GM12878 (cell line): ENCODE results near the gene CACNA1E. TPM values are rescaled to one million over a fixed set of nuclear protein-coding genes. Genes with fewer than 3 reads are reported as not detected.

Experiments used
- ATAC-seq: fragments of 200-7000 bp; cut with Tn5 transposase; 3 replicates; pipeline ENCODE4 v1.9.1; 2020; ENCODE audit warnings: mild to moderate bottlenecking, moderate library complexity
- BruUV-seq: library from RNA; stranded (reverse); fragments of 400-500 nt; replicated peaks from 2 replicates; lab custom pipeline; 2021; lab: Mats Ljungman, UMichigan
- CTCF ChIA-PET: fragments of 300-600 bp; sonication (Branson Sonifier 250); formaldehyde crosslinking; extraction: SDS; loops from one replicate; lab custom pipeline; 2021; ENCODE audit warnings: inconsistent platforms; lab: Yijun Ruan, JAX
- POLR2A ChIA-PET: fragments of 350-600 bp; formaldehyde crosslinking; extraction: SDS; loops from one replicate; lab custom pipeline; 2021; ENCODE audit warnings: inconsistent platforms; lab: Charles Lee
- RAD21 ChIA-PET: fragments of 300-600 bp; sonication (Branson Sonifier 250); formaldehyde crosslinking; loops from one replicate; lab custom pipeline; 2023; ENCODE audit warnings: antibody characterized with exemption; ENCODE audit not compliant: unreplicated experiment; lab: Charles Lee
- SMC1A ChIA-PET: fragments of 300-600 bp; sonication (Branson Sonifier 250); formaldehyde crosslinking; loops from one replicate; lab custom pipeline; 2023; ENCODE audit not compliant: unreplicated experiment, uncharacterized antibody; lab: Charles Lee
- DNase-seq: peaks from one replicate; pipeline ENCODE4 v3.0.0-alpha.2; 2011; ENCODE audit warnings: low read depth, low spot score
- FAIRE-seq: peaks from 3 replicates; lab custom pipeline; 2011; peaks lifted over from hg19 to GRCh38; lab: Jason Lieb, UNC
- H2AFZ ChIP-seq: 2 replicates; pipeline ENCODE4 v1.6.0; 2011; ENCODE audit warnings: low read depth, low read length, control low read depth; ENCODE audit not compliant: control insufficient read depth
- H3K27ac ChIP-seq: 2 replicates; pipeline ENCODE4 v1.5.1; 2011; ENCODE audit warnings: control low read depth; ENCODE audit not compliant: control insufficient read depth, insufficient read depth
- H3K27me3 ChIP-seq, 2 experiments: replicated peaks in 1 of 2; 2 replicates each; pipeline versions ENCODE4 v1.6.0 to v1.6.1; 2011; ENCODE audit warnings: low read length in 1 of 2; ENCODE audit not compliant: control insufficient read depth in 2 of 2, insufficient read depth in 2 of 2
- H3K36me3 ChIP-seq, 2 experiments: 2 replicates each; pipeline ENCODE4 v1.5.1; 2011; ENCODE audit warnings: low read length in 1 of 2; ENCODE audit not compliant: control insufficient read depth in 2 of 2, insufficient read depth in 2 of 2
- H3K4me1 ChIP-seq: 2 replicates; pipeline ENCODE4 v1.6.1; 2011; ENCODE audit warnings: mild to moderate bottlenecking, low read length, moderate library complexity, mixed read lengths; ENCODE audit not compliant: control insufficient read depth, insufficient read depth
- H3K4me2 ChIP-seq: 2 replicates; pipeline ENCODE4 v1.6.0; 2011; ENCODE audit warnings: control low read depth; ENCODE audit not compliant: control insufficient read depth, insufficient read depth
- H3K4me3 ChIP-seq: fragments of 200-600 bp; sonication (generic); 2 replicates; pipeline ENCODE4 v1.5.1; 2016
- H3K79me2 ChIP-seq: 2 replicates; pipeline ENCODE4 v1.6.0; 2011; ENCODE audit warnings: low read length; ENCODE audit not compliant: control insufficient read depth, insufficient read depth
- H3K9ac ChIP-seq: 2 replicates; pipeline ENCODE4 v1.8.0; 2011; ENCODE audit warnings: low read length, control low read depth, mixed read lengths; ENCODE audit not compliant: control insufficient read depth, insufficient read depth
- H3K9me3 ChIP-seq: replicated peaks from 3 replicates; pipeline ENCODE4 v1.5.1; 2011; ENCODE audit warnings: mild to moderate bottlenecking, low read length; ENCODE audit not compliant: control insufficient read depth, insufficient read depth
- H4K20me1 ChIP-seq: 2 replicates; pipeline ENCODE4 v1.6.0; 2011; ENCODE audit not compliant: control insufficient read depth, insufficient read depth
- BCLAF1 ChIP-seq: fragments of 450-650 bp; IDR thresholded peaks from 2 replicates; pipeline ENCODE4 v1.6.1; 2017; ENCODE audit warnings: antibody characterized with exemption, mild to moderate bottlenecking, moderate library complexity
- CHD2 ChIP-seq: IDR thresholded peaks from 2 replicates; pipeline ENCODE4 v1.6.1; 2011; ENCODE audit warnings: low read depth, low read length, improper control_type of control experiment, borderline replicate concordance
- CHD4 ChIP-seq: fragments of 200-600 bp; sonication (generic); IDR thresholded peaks from 2 replicates; pipeline ENCODE4 v1.6.1; 2016; ENCODE audit warnings: mild to moderate bottlenecking
- CREB1 ChIP-seq: IDR thresholded peaks from 2 replicates; pipeline ENCODE4 v1.6.1; 2012; ENCODE audit warnings: low read depth, mild to moderate bottlenecking, inconsistent platforms
- REST ChIP-seq: IDR thresholded peaks from 2 replicates; pipeline ENCODE4 v1.6.1; 2012; ENCODE audit warnings: mild to moderate bottlenecking, low read depth, low read length
- SP1 ChIP-seq: IDR thresholded peaks from one replicate; pipeline ENCODE4 v1.6.1; 2011; ENCODE audit warnings: low read depth, low read length
- YBX1 ChIP-seq: fragments of 450-650 bp; IDR thresholded peaks from 2 replicates; pipeline ENCODE4 v1.6.1; 2016; ENCODE audit warnings: antibody characterized with exemption
- ZBTB33 ChIP-seq: fragments of 450-650 bp; IDR thresholded peaks from 2 replicates; pipeline ENCODE4 v1.6.1; 2017; ENCODE audit warnings: mild to moderate bottlenecking
- WGBS: methylation state at CpG from one replicate; pipeline ENCODE4 v1.1.6; 2016; ENCODE audit warnings: low lambda C conversion rate; ENCODE audit not compliant: insufficient replicate concordance, insufficient coverage; ENCODE audit errors: missing lambda C conversion rate; 5-methylcytosine and 5-hydroxymethylcytosine counted together
- in situ Hi-C: fragments of 300-500 bp; cut with MboI; formaldehyde crosslinking; loops from 9 replicates; pipeline ENCODE4 v1.14.3; 2018; ENCODE audit warnings: mixed read lengths
- intact Hi-C: fragments of 100-400 bp; cut with micrococcal nuclease; formaldehyde crosslinking; loops from one replicate; pipeline ENCODE4 v1.14.2; 2022; ENCODE audit not compliant: unreplicated experiment
- polyA plus RNA-seq, 11 experiments: library from polyadenylated mRNA; depleted of rRNA in 4 of 11; unstranded in 6 of 11; stranded (reverse) in 5 of 11; fragments of >200 nt; fragmentation: Nextera tagmentation in 4 of 11; fragmentation: Illumina TruSeq in 1 of 11; extraction: Ambion mirVana in 4 of 11; extraction: Trizol in 1 of 11; gene quantifications; 1 replicate in 1 of 11; 2 replicates in 10 of 11; pipeline versions ENCODE4 v1.2.1 to v1.2.3, GENCODE V29; 2011 to 2016; ENCODE audit warnings: inconsistent platforms in 2 of 11, missing spikeins in 2 of 11, low read depth in 1 of 11
- total RNA-seq, 4 experiments: library from RNA; depleted of rRNA in 3 of 4; stranded (reverse); fragments of >200 nt in 3 of 4; fragmentation: Illumina TruSeq in 1 of 4; extraction: Trizol in 1 of 4; gene quantifications; 2 replicates each; pipeline versions ENCODE4 v1.2.1 to v1.2.3, GENCODE V29; 2013 to 2021

The CACNA1E gene
- total and polyA plus RNA-seq, 10 of the 15 experiments (the other 5 are each of a cell fraction or from before 2014, with no cell fraction given): 0.57 to 22.0 (median 8.5) TPM

GRCh38 chr1:181607524-181607923 is 124.2 kb downstream of the CACNA1E start:
- ChIA-PET SMC1A (interaction anchor here (1.0 kb wide), 1 partner anchor 9 kb away, joined by 4 read pairs; no protein-coding TSS in a partner anchor), CTCF (interaction anchor here (0.6 kb wide), 1 partner anchor 1068 kb away, joined by 3 read pairs; no protein-coding TSS in a partner anchor), RAD21 (no interaction called here), POLR2A (no interaction called here)
- TF ChIP-seq SP1 (no peak), YBX1 (no peak), BCLAF1 (no peak), REST (no peak), CHD2 (no peak), CREB1 (no peak), ZBTB33 (no peak), CHD4 (no peak)
- Histone ChIP-seq H3K36me3 (peaks cover 2 to 6% of the 10 kb centered on the region in 2 experiments; a peak in 3 of 4 replicates), H3K9me3 (no peaks in the 10 kb centered on the region), H3K4me2 (no peak overlapping the region), H3K79me2 (no peaks in the 10 kb centered on the region), H3K4me1 (no peaks in the 10 kb centered on the region), H3K9ac (no peak overlapping the region), H4K20me1 (no peaks in the 10 kb centered on the region), H3K4me3 (no peak overlapping the region), H3K27me3 (no peaks in the 10 kb centered on the region), H3K27ac (no peak overlapping the region), H2AFZ (no peak overlapping the region)
- WGBS: 72% methylated on average over 3 of the region's 3 CpGs
- DNase-seq (no peak), FAIRE-seq (no peak), ATAC-seq (no peak)
- BruUV-seq: no TSS peak
- in situ Hi-C loops (no loop called here), intact Hi-C loops (no loop called here)
